B cell (primary cell): ENCODE results near the gene RADX. TPM values are rescaled to one million over a fixed set of nuclear protein-coding genes. Genes with fewer than 3 reads are reported as not detected.

Experiments
- ATAC-seq: fragments of 200-7000 bp; cut with Tn5 transposase; one replicate; pipeline ENCODE4 v1.10.0; 2021; ENCODE audit warnings: low read depth, mild to moderate bottlenecking, moderate number of reproducible peaks, moderate library complexity
- CTCF ChIA-PET: fragments of 350-600 bp; sonication (Branson Sonifier 250); formaldehyde crosslinking; loops from one replicate; lab custom pipeline; 2021; ENCODE audit warnings: antibody characterized with exemption, inconsistent platforms; lab: Charles Lee
- POLR2A ChIA-PET: fragments of 350-600 bp; sonication (Branson Sonifier 250); formaldehyde crosslinking; loops from one replicate; lab custom pipeline; 2021; ENCODE audit warnings: antibody characterized with exemption; lab: Charles Lee
- DNase-seq: peaks from one replicate; pipeline ENCODE4 v3.0.0; 2013
- H2AFZ ChIP-seq: 2 replicates; pipeline ENCODE4 v1.6.1; 2012; ENCODE audit warnings: mild to moderate bottlenecking, low read depth, low read length; ENCODE audit not compliant: insufficient read depth, poor library complexity, severe bottlenecking
- H3K27ac ChIP-seq, 2 donors: 1 replicate in 1 of 2; 2 replicates in 1 of 2; pipeline ENCODE4 v1.5.1; 2012 to 2013; ENCODE audit warnings: low read length in 2 of 2, mild to moderate bottlenecking in 2 of 2, moderate library complexity in 1 of 2
- H3K27me3 ChIP-seq, 4 experiments: fragments of 200-600 bp in 1 of 4; sonication (generic) in 1 of 4; replicated peaks in 1 of 4; 1 replicate in 2 of 4; 2 replicates in 2 of 4; pipeline versions ENCODE4 v1.6.1 to v1.7.0; 2013 to 2016; ENCODE audit warnings: low read length in 3 of 4, mild to moderate bottlenecking in 2 of 4, mixed read lengths in 1 of 4, moderate library complexity in 1 of 4; ENCODE audit not compliant: insufficient read depth in 4 of 4, control insufficient read depth in 3 of 4; ENCODE audit errors: control extremely low read depth in 1 of 4
- H3K36me3 ChIP-seq, 2 experiments: replicated peaks in 1 of 2; 1 replicate in 1 of 2; 2 replicates in 1 of 2; pipeline versions ENCODE4 v1.6.1 to v1.7.1; 2013; ENCODE audit warnings: low read length in 1 of 2; ENCODE audit not compliant: insufficient read depth in 2 of 2, control insufficient read depth in 1 of 2; ENCODE audit errors: control extremely low read depth in 1 of 2, extremely low read depth in 1 of 2
- H3K4me1 ChIP-seq, 2 donors: fragments of 200-600 bp in 1 of 2; sonication (generic) in 1 of 2; 1 replicate in 1 of 2; 2 replicates in 1 of 2; pipeline versions ENCODE4 v1.5.1 to v1.6.1; 2013 to 2017; ENCODE audit warnings: low read length in 2 of 2; ENCODE audit not compliant: control insufficient read depth in 2 of 2, insufficient read depth in 2 of 2
- H3K4me2 ChIP-seq: replicated peaks from 2 replicates; pipeline ENCODE3; 2012; ENCODE audit warnings: mild to moderate bottlenecking, low read depth, low read length; ENCODE audit not compliant: poor library complexity, severe bottlenecking
- H3K4me3 ChIP-seq, 5 experiments: fragments of 200-600 bp in 1 of 5; sonication (generic) in 1 of 5; 1 replicate in 3 of 5; 2 replicates in 2 of 5; pipeline versions ENCODE4 v1.5.1 to v1.7.0; 2011 to 2016; ENCODE audit warnings: low read length in 4 of 5, mild to moderate bottlenecking in 4 of 5, low read depth in 2 of 5, control low read depth in 1 of 5, moderate library complexity in 1 of 5; ENCODE audit not compliant: insufficient read depth in 1 of 5; ENCODE audit errors: control extremely low read depth in 1 of 5, extremely low read depth in 1 of 5
- H3K79me2 ChIP-seq: fragments of 200-600 bp; sonication (generic); one replicate; pipeline ENCODE4 v1.6.0; 2016; ENCODE audit warnings: low read length; ENCODE audit not compliant: control insufficient read depth, insufficient read depth
- H3K9ac ChIP-seq: fragments of 200-600 bp; sonication (generic); 2 replicates; pipeline ENCODE4 v1.6.1; 2017; ENCODE audit warnings: mild to moderate bottlenecking, low read length, moderate library complexity
- H3K9me3 ChIP-seq, 3 donors: one replicate each; pipeline versions ENCODE4 v1.6.1 to v1.7.1; 2013; ENCODE audit warnings: low read length in 2 of 3; ENCODE audit not compliant: control insufficient read depth in 2 of 3, insufficient read depth in 1 of 3; ENCODE audit errors: control extremely low read depth in 1 of 3
- H4K20me1 ChIP-seq: 2 replicates; pipeline ENCODE4 v1.6.0; 2012; ENCODE audit warnings: mild to moderate bottlenecking, low read length; ENCODE audit not compliant: insufficient read depth, control insufficient read depth, poor library complexity, severe bottlenecking
- H3K27ac Mint-ChIP-seq: one replicate; pipeline ENCODE4 v1.8.0; 2021; ENCODE audit warnings: mixed read lengths
- H3K27me3 Mint-ChIP-seq: one replicate; pipeline ENCODE4 v1.8.0; 2021; ENCODE audit warnings: mixed read lengths
- H3K4me1 Mint-ChIP-seq: one replicate; pipeline ENCODE4 v1.8.0; 2021; ENCODE audit warnings: mixed read lengths
- H3K4me3 Mint-ChIP-seq: one replicate; pipeline ENCODE4 v1.8.0; 2021; ENCODE audit warnings: mixed read lengths
- H3K9me3 Mint-ChIP-seq: one replicate; pipeline ENCODE4 v1.8.0; 2022; ENCODE audit warnings: mixed read lengths; ENCODE audit not compliant: insufficient read depth
- EZH2 ChIP-seq: IDR thresholded peaks from 2 replicates; pipeline ENCODE4 v1.6.1; 2012; ENCODE audit warnings: borderline replicate concordance, low read depth, mild to moderate bottlenecking, moderate library complexity, low read length; ENCODE audit not compliant: insufficient read depth, poor library complexity, severe bottlenecking
- WGBS: methylation state at CpG from one replicate; pipeline ENCODE4 v1.1.5; 2013; ENCODE audit warnings: missing lambda C conversion rate; ENCODE audit not compliant: insufficient coverage; 5-methylcytosine and 5-hydroxymethylcytosine counted together
- intact Hi-C: fragments of 100-400 bp; cut with micrococcal nuclease; formaldehyde crosslinking; loops from one replicate; pipeline ENCODE4 v1.10.0; 2022
- polyA minus RNA-seq: library from RNA; depleted of rRNA, polyadenylated mRNA; stranded (reverse); fragments of >200 nt; gene quantifications from 2 replicates; pipeline ENCODE4 v1.2.3, GENCODE V29; 2012
- polyA plus RNA-seq: library from polyadenylated mRNA; depleted of rRNA; stranded (reverse); fragments of >200 nt; gene quantifications from 2 replicates; pipeline ENCODE4 v1.2.3, GENCODE V29; 2012
- total RNA-seq, 2 donors: library from RNA; stranded (reverse); fragments of 120-200 nt in 1 of 2; gene quantifications; 1 replicate in 1 of 2; 2 replicates in 1 of 2; pipeline versions ENCODE4 v1.2.3 to v1.2.4, GENCODE V29; 2013 to 2022
- TF ChIP-seq, protein P1 (sequence below): fragments of 200-600 bp; IDR thresholded peaks from one replicate; pipeline ENCODE4 v1.8.0; 2022; ENCODE audit warnings: antibody characterized with exemption, mild to moderate bottlenecking

Gene RADX, protein sequence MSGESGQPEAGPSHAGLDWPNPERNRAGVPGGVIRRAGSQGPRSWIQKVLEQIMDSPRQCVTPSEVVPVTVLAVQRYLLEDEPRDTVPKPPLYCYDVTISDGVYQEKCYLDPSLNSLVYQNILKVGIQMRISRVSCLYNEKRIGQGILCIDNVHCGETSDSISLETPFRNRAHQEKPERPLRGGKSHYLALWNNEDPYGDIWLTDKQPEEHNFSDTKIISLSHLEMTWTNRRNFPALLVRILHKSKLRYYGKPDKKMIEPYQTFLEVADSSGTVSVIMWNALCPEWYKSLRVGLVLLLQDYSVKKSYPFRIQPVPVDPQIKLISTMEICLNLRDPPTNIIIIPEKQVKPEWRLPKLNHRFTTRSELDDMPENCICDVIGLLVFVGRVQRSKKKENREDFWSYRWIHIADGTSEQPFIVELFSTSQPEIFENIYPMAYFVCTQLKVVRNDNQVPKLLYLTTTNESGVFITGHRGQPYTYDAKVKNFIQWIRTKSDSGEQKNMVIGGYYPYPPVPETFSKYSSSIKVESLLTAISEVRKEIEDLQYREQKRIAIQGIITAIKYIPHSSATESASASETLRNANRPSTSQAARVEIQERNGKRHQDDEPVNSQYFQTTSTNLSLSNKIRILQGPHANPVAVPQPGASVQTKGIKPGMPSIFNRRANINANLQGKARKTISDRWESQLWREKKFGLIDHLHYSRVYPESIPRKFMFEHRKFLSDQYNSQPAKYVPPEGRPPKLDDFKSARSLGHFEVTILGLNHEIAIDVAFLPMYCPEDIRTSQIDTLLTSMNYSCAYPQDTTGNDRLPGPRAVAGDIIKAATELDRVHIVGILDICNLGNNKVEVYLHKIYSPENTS
- 13.0 and 15.3 TPM in 2 replicates for total RNA-seq
- total RNA-seq (2013) = 16.9 TPM
- 7.9 and 14.7 TPM in 2 replicates for polyA plus RNA-seq
- 7.1 and 8.2 TPM in 2 replicates for polyA minus RNA-seq

DNA sequence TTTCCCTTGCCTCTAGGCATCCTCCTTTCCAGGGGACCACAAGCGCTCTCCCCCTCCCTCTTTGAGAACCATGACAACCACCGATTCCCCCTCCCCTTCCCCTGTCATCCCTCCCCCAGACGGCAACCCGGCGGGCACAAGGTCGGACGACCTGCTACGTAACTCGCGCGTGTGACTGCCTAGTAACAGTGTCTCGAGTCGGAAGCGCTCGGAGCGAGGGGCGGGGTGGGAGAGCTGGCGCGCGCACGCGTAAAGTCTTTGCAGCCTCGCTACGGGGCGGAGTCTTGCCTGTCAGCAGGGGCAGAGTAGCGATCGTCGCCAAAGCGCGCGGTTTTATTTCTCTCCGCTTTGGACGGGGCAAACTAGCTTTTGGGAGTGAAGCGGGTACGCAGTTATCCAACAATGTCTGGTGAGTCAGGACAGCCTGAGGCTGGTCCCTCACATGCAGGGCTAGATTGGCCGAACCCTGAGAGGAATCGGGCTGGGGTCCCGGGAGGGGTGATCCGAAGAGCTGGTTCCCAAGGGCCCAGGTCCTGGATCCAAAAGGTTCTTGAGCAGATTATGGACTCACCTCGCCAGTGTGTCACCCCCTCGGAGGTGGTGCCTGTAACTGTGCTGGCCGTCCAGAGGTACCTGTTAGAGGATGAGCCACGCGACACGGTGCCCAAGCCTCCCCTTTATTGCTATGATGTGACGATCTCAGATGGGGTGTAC lies at the start of gene RADX:
Gene RADX, plus strand, starts transcription at position 300 of the 714 bp plus-strand sequence. Its CDS starts 103 bp downstream, at position 403.
- Mint-ChIP-seq H3K27me3 (no peaks in the 10 kb centered on the region), H3K4me3 (peak within 1 kb of the TSS; percentile 97), H3K4me1 (peaks cover 18% of the 10 kb centered on the region), H3K9me3 (no peaks in the 10 kb centered on the region), H3K27ac (peak within 1 kb of the TSS; percentile 90)
- no peaks in the 10 kb centered on the region for H3K9me3 ChIP-seq
- peak within 1 kb of the TSS; percentile 69 to 77 for H3K27ac ChIP-seq
- peak within 1 kb of the TSS; percentile 71 for H3K9ac ChIP-seq
- intact Hi-C loops = loop anchor here (2.0 to 5.0 kb wide), 3 partner anchors 190 to 1480 kb away; partner anchors contain the start of genes ATG4A, PSMD10, RBM41 and TBC1D8B
- H3K4me2 ChIP-seq = peak within 1 kb of the TSS; percentile 72
- peak within 1 kb of the TSS in 4 of 5 experiments; percentile 67 to 77 (median 69) for H3K4me3 ChIP-seq
- peak; percentile 93 for ATAC-seq
- ChIA-PET POLR2A (no interaction called here), CTCF (interaction anchor here (1.4 to 1.8 kb wide), 2 partner anchors 8 to 131 kb away, joined by 5 to 8 read pairs; no protein-coding TSS in a partner anchor)
- no peaks in the 10 kb centered on the region for H4K20me1 ChIP-seq
- 0% methylated on average over 35 of the region's 46 CpGs for WGBS
- peak within 1 kb of the TSS; percentile 73 for H2AFZ ChIP-seq
- no peaks in the 10 kb centered on the region for H3K27me3 ChIP-seq
- TF ChIP-seq, protein P1, sequence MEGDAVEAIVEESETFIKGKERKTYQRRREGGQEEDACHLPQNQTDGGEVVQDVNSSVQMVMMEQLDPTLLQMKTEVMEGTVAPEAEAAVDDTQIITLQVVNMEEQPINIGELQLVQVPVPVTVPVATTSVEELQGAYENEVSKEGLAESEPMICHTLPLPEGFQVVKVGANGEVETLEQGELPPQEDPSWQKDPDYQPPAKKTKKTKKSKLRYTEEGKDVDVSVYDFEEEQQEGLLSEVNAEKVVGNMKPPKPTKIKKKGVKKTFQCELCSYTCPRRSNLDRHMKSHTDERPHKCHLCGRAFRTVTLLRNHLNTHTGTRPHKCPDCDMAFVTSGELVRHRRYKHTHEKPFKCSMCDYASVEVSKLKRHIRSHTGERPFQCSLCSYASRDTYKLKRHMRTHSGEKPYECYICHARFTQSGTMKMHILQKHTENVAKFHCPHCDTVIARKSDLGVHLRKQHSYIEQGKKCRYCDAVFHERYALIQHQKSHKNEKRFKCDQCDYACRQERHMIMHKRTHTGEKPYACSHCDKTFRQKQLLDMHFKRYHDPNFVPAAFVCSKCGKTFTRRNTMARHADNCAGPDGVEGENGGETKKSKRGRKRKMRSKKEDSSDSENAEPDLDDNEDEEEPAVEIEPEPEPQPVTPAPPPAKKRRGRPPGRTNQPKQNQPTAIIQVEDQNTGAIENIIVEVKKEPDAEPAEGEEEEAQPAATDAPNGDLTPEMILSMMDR = no peak
- no peak for TF ChIP-seq EZH2
- H3K79me2 ChIP-seq = peaks cover 6% of the 10 kb centered on the region
- H3K4me1 ChIP-seq = peaks cover 0 to 3% of the 10 kb centered on the region in 2 donors
- H3K36me3 ChIP-seq = no peaks in the 10 kb centered on the region
- DNase-seq = peak; percentile 90
